ENCODE measurements around the gene PLCXD3.

PLCXD3 gene

GRCh38 chr5:41374631-41375030, 135.8 kb downstream of the PLCXD3 start:
- no peak for DNase-seq (ENCODE audit: low read depth in 1 of 2, low spot score in 1 of 2)
- Histone ChIP-seq H3K27me3 (ENCODE audit: insufficient read depth, poor library complexity, severe bottlenecking) (no peaks in the 10 kb centered on the region), H3K27ac (replicated peaks) (no peak overlapping the region), H3K4me3 (replicated peaks; ENCODE audit: insufficient read depth, low read length) (no peak overlapping the region)
- TF ChIP-seq, protein P1, sequence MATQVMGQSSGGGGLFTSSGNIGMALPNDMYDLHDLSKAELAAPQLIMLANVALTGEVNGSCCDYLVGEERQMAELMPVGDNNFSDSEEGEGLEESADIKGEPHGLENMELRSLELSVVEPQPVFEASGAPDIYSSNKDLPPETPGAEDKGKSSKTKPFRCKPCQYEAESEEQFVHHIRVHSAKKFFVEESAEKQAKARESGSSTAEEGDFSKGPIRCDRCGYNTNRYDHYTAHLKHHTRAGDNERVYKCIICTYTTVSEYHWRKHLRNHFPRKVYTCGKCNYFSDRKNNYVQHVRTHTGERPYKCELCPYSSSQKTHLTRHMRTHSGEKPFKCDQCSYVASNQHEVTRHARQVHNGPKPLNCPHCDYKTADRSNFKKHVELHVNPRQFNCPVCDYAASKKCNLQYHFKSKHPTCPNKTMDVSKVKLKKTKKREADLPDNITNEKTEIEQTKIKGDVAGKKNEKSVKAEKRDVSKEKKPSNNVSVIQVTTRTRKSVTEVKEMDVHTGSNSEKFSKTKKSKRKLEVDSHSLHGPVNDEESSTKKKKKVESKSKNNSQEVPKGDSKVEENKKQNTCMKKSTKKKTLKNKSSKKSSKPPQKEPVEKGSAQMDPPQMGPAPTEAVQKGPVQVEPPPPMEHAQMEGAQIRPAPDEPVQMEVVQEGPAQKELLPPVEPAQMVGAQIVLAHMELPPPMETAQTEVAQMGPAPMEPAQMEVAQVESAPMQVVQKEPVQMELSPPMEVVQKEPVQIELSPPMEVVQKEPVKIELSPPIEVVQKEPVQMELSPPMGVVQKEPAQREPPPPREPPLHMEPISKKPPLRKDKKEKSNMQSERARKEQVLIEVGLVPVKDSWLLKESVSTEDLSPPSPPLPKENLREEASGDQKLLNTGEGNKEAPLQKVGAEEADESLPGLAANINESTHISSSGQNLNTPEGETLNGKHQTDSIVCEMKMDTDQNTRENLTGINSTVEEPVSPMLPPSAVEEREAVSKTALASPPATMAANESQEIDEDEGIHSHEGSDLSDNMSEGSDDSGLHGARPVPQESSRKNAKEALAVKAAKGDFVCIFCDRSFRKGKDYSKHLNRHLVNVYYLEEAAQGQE (IDR thresholded peaks at IDR 0.05; ENCODE audit: insufficient replicate concordance, low read depth) = no peak
- TF ChIP-seq CTCF (IDR thresholded peaks at IDR 0.05; ENCODE audit: insufficient read depth, low read length) (no peak), POLR2AphosphoS5 (IDR thresholded peaks at IDR 0.05; ENCODE audit: low read depth) (no peak), SPI1 (IDR thresholded peaks at IDR 0.05; ENCODE audit: borderline replicate concordance, low read depth) (no peak), GABPA (IDR thresholded peaks at IDR 0.05; ENCODE audit: low read depth) (no peak)

- no peak overlapping the region for H3K27ac ChIP-seq (replicated peaks)
- no peak overlapping the region for H3K4me3 ChIP-seq (replicated peaks; ENCODE audit: insufficient read depth, low read length)
- TF ChIP-seq GABPA (IDR thresholded peaks at IDR 0.05; ENCODE audit: low read depth) (no peak), CTCF (IDR thresholded peaks at IDR 0.05; ENCODE audit: insufficient read depth, low read length) (no peak), POLR2AphosphoS5 (IDR thresholded peaks at IDR 0.05; ENCODE audit: low read depth) (no peak), SPI1 (IDR thresholded peaks at IDR 0.05; ENCODE audit: borderline replicate concordance, low read depth) (no peak)
- TF ChIP-seq, protein P1 (IDR thresholded peaks at IDR 0.05; ENCODE audit: insufficient replicate concordance, low read depth) = no peak
- H3K27me3 ChIP-seq (ENCODE audit: insufficient read depth, poor library complexity, severe bottlenecking) = no peaks in the 10 kb centered on the region
- no peak for DNase-seq (ENCODE audit: low read depth in 1 of 2, low spot score in 1 of 2)
These were observed 137.2 kb downstream of the PLCXD3 start for GRCh38 chr5:41373230-41373629.

DNA sequence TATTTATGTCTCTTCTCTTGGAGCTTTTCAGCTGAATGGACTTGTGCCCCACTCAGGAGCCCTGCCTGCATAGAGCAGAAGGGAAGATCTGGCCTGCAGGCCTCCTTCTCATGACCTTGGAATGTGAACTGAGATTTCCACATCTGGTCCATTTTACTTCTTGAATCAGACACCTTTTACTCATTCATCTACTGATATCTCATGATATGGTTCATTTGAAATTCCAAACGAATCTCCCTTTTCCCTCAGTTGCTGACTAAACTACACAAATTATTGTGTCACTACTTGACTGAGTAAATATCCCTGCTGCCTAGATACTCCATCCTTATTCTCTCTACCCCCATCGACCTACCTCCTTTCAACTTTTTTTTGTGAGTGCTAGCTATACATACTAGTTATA, 138.7 kb downstream of the PLCXD3 start:
- no peak for DNase-seq (ENCODE audit: low read depth in 1 of 2, low spot score in 1 of 2)
- H3K4me3 ChIP-seq (replicated peaks; ENCODE audit: insufficient read depth, low read length) = no peak overlapping the region
- TF ChIP-seq CTCF (IDR thresholded peaks at IDR 0.05; ENCODE audit: insufficient read depth, low read length) = no peak
- TF ChIP-seq, protein P1 (IDR thresholded peaks at IDR 0.05; ENCODE audit: insufficient replicate concordance, low read depth) = no peak
- no peak for TF ChIP-seq POLR2AphosphoS5 (IDR thresholded peaks at IDR 0.05; ENCODE audit: low read depth)
- TF ChIP-seq GABPA (IDR thresholded peaks at IDR 0.05; ENCODE audit: low read depth) = no peak
- TF ChIP-seq SPI1 (IDR thresholded peaks at IDR 0.05; ENCODE audit: borderline replicate concordance, low read depth) = no peak
- H3K27me3 ChIP-seq (ENCODE audit: insufficient read depth, poor library complexity, severe bottlenecking) = no peaks in the 10 kb centered on the region
- no peak overlapping the region for H3K27ac ChIP-seq (replicated peaks)

All from HL-60 (cell line).